ENCODE data around the gene NQO2.
"Not testable (repeated sequence)": the region's sequence is repeated elsewhere in the genome, so short reads cannot be mapped to it uniquely, and the experiment has no call there.

DNA sequence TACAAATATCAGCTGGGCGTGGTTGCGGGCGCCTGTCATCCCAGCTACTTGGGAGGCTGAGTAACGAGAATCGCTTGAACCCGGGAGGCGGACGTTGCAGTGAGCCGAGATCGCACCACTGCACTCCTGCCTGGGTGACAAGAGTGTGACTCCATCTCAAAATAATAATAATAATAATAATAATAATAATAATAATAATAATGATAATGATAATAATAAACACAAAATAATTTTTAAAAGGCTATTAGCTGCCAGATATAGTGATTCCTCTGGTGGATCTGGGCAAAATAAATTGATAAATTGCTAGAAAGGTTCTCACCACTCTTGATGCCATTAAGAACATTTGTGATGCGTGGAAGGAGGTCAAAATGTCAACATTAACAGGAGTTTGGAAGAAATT lies 60.4 kb downstream of the NQO2 start:
- TF ChIP-seq, protein P1, sequence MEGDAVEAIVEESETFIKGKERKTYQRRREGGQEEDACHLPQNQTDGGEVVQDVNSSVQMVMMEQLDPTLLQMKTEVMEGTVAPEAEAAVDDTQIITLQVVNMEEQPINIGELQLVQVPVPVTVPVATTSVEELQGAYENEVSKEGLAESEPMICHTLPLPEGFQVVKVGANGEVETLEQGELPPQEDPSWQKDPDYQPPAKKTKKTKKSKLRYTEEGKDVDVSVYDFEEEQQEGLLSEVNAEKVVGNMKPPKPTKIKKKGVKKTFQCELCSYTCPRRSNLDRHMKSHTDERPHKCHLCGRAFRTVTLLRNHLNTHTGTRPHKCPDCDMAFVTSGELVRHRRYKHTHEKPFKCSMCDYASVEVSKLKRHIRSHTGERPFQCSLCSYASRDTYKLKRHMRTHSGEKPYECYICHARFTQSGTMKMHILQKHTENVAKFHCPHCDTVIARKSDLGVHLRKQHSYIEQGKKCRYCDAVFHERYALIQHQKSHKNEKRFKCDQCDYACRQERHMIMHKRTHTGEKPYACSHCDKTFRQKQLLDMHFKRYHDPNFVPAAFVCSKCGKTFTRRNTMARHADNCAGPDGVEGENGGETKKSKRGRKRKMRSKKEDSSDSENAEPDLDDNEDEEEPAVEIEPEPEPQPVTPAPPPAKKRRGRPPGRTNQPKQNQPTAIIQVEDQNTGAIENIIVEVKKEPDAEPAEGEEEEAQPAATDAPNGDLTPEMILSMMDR (IDR thresholded peaks at IDR 0.05; ENCODE audit: low read length): not testable (repeated sequence)
- not testable (repeated sequence) for TF ChIP-seq EZH2 (IDR thresholded peaks at IDR 0.05; ENCODE audit: borderline replicate concordance, low read length)
